ENCODE measurements around the gene NR1H2. TPM values are rescaled to one million over a fixed set of nuclear protein-coding genes. Genes with fewer than 3 reads are reported as not detected.
"Not testable (repeated sequence)": the region's sequence is repeated elsewhere in the genome, so short reads cannot be mapped to it uniquely, and the experiment has no call there.

The NR1H2 gene
- total RNA-seq, 1 experiment from 2014 or later, result 98.3 TPM

GRCh38 chr19:50344661-50345318, 31.5 kb upstream of the NR1H2 start:
- no peak for DNase-seq (ENCODE audit: low read depth)

GRCh38 chr19:50347089-50347581, 29.1 kb upstream of the NR1H2 start:
- not testable (repeated sequence) for DNase-seq (ENCODE audit: low read depth)

- DNase-seq (ENCODE audit: low read depth), result no peak
Measured at GRCh38 chr19:50349277-50350057, 26.8 kb upstream of the NR1H2 start.

- DNase-seq (ENCODE audit: low read depth), result no peak
Measured at GRCh38 chr19:50352242-50352641, 24.0 kb upstream of the NR1H2 start.

GRCh38 chr19:50353487-50353880, 22.8 kb upstream of the NR1H2 start:
- DNase-seq (ENCODE audit: low read depth), result not testable (repeated sequence)

- DNase-seq (ENCODE audit: low read depth), result no peak
Measured at GRCh38 chr19:50356691-50357177, 19.5 kb upstream of the NR1H2 start.

- DNase-seq (ENCODE audit: low read depth), result peak; percentile 56
Measured at GRCh38 chr19:50357178-50358100, 18.8 kb upstream of the NR1H2 start.

- DNase-seq (ENCODE audit: low read depth), result no peak
Measured at GRCh38 chr19:50358483-50359327, 17.6 kb upstream of the NR1H2 start.

- DNase-seq (ENCODE audit: low read depth), result no peak
Measured at GRCh38 chr19:50359328-50359818, 16.9 kb upstream of the NR1H2 start.

GRCh38 chr19:50361290-50362029, 14.8 kb upstream of the NR1H2 start:
- no peak for DNase-seq (ENCODE audit: low read depth)

GRCh38 chr19:50362030-50362412, 14.2 kb upstream of the NR1H2 start:
- no peak for DNase-seq (ENCODE audit: low read depth)

GRCh38 chr19:50362656-50363424, 13.4 kb upstream of the NR1H2 start:
- no peak for DNase-seq (ENCODE audit: low read depth)

GRCh38 chr19:50365434-50366306, 10.6 kb upstream of the NR1H2 start, which contains the start of gene NAPSA:
TSS of gene NAPSA (minus strand) at chr19:50365639. CDS start at chr19:50365621, 18 bp downstream.
- no peak for DNase-seq (ENCODE audit: low read depth)

- DNase-seq (ENCODE audit: low read depth), result peak; percentile 76
Measured at GRCh38 chr19:50368649-50369570, 7.3 kb upstream of the NR1H2 start.

GRCh38 chr19:50371914-50372475, 4.3 kb upstream of the NR1H2 start:
- DNase-seq (ENCODE audit: low read depth), result no peak

- DNase-seq (ENCODE audit: low read depth), result no peak
Measured at GRCh38 chr19:50377051-50377461, 799 bp downstream of the NR1H2 start.
